Measurements from ENCODE around the gene ZNF254. TPM values are rescaled to one million over a fixed set of nuclear protein-coding genes. Genes with fewer than 3 reads are reported as not detected.
"Not testable (repeated sequence)": the region's sequence is repeated elsewhere in the genome, so short reads cannot be mapped to it uniquely, and the experiment has no call there.

Gene ZNF254
- total RNA-seq, 2 donors from 2014 or later: 10.7 to 14.0 TPM

GRCh38 chr19:24064175-24064574 is 22.8 kb upstream of the ZNF254 start:
- Mint-ChIP-seq H3K27ac (peak overlapping the region in 1 of 2 donors; percentile 83), H3K9me3 (no peaks in the 10 kb centered on the region), H3K36me3 (peaks cover 47 to 62% of the 10 kb centered on the region in 2 donors)
- no peak for ATAC-seq
- DNase-seq (ENCODE audit: low spot score in 2 of 2): no peak

- ATAC-seq: no peak
- Mint-ChIP-seq H3K36me3 (peaks cover 44 to 57% of the 10 kb centered on the region in 2 donors), H3K27ac (no peak overlapping the region), H3K9me3 (no peaks in the 10 kb centered on the region)
- no peak for DNase-seq (ENCODE audit: low spot score in 2 of 2)
Observed at GRCh38 chr19:24065243-24065642, 21.7 kb upstream of the ZNF254 start.

- Mint-ChIP-seq H3K9me3 (no peaks in the 10 kb centered on the region), H3K36me3 (peaks cover 36 to 49% of the 10 kb centered on the region in 2 donors), H3K27ac (no peak overlapping the region)
- DNase-seq (ENCODE audit: low spot score in 2 of 2): no peak
- no peak for ATAC-seq
Observed at GRCh38 chr19:24065865-24066604, 21.0 kb upstream of the ZNF254 start.

- ATAC-seq: peak; percentile 13 to 39
- peaks cover 64 to 66% of the 10 kb centered on the region in 2 donors for H3K36me3 Mint-ChIP-seq
- DNase-seq (ENCODE audit: low spot score in 2 of 2): no peak
- peak overlapping the region in 1 of 2 donors; percentile 29 for H3K27ac Mint-ChIP-seq
- H3K9me3 Mint-ChIP-seq: peaks cover 3 to 12% of the 10 kb centered on the region in 2 donors
Observed at GRCh38 chr19:24069905-24070657, 16.9 kb upstream of the ZNF254 start.

GRCh38 chr19:24071078-24071477 is 15.9 kb upstream of the ZNF254 start:
- Mint-ChIP-seq H3K9me3 (peaks cover 6 to 19% of the 10 kb centered on the region in 2 donors), H3K36me3 (peaks cover 66 to 67% of the 10 kb centered on the region in 2 donors), H3K27ac (no peak overlapping the region)
- no peak for ATAC-seq
- no peak for DNase-seq (ENCODE audit: low spot score in 2 of 2)

GRCh38 chr19:24072720-24073119 is 14.3 kb upstream of the ZNF254 start:
- DNase-seq (ENCODE audit: low spot score in 2 of 2) (no peak), ATAC-seq (peak; percentile 57 to 61)
- H3K9me3 Mint-ChIP-seq: peaks cover 6 to 23% of the 10 kb centered on the region in 2 donors
- peaks cover 58 to 68% of the 10 kb centered on the region in 2 donors for H3K36me3 Mint-ChIP-seq
- H3K27ac Mint-ChIP-seq: peak overlapping the region; percentile 37 to 66

GRCh38 chr19:24073807-24074206 is 13.2 kb upstream of the ZNF254 start:
- Mint-ChIP-seq H3K36me3 (peaks cover 52 to 67% of the 10 kb centered on the region in 2 donors), H3K27ac (peak overlapping the region in 1 of 2 donors; percentile 37), H3K9me3 (peaks cover 6 to 23% of the 10 kb centered on the region in 2 donors)
- no peak for DNase-seq (ENCODE audit: low spot score in 2 of 2)
- peak in 1 of 2 donors; percentile 67 for ATAC-seq

- Mint-ChIP-seq H3K27ac (peak overlapping the region; percentile 37 to 86), H3K36me3 (peaks cover 57 to 63% of the 10 kb centered on the region in 2 donors), H3K9me3 (peaks cover 6 to 23% of the 10 kb centered on the region in 2 donors)
- no peak for DNase-seq (ENCODE audit: low spot score in 2 of 2)
- peak; percentile 54 to 67 for ATAC-seq
Observed at GRCh38 chr19:24074720-24075454, 12.1 kb upstream of the ZNF254 start.

GRCh38 chr19:24075530-24075929 is 11.5 kb upstream of the ZNF254 start:
- Mint-ChIP-seq H3K9me3 (peaks cover 6 to 23% of the 10 kb centered on the region in 2 donors), H3K36me3 (peaks cover 55 to 59% of the 10 kb centered on the region in 2 donors)
- DNase-seq (ENCODE audit: low spot score in 2 of 2); ATAC-seq; H3K27ac Mint-ChIP-seq: not testable (repeated sequence)

GRCh38 chr19:24078680-24079079 is 8.3 kb upstream of the ZNF254 start:
- Mint-ChIP-seq H3K9me3 (peaks cover 6 to 15% of the 10 kb centered on the region in 2 donors), H3K36me3 (peaks cover 41 to 51% of the 10 kb centered on the region in 2 donors), H3K27ac (no peak overlapping the region)
- ATAC-seq: no peak
- no peak for DNase-seq (ENCODE audit: low spot score in 2 of 2)

- DNase-seq (ENCODE audit: low spot score in 2 of 2) (no peak), ATAC-seq (no peak)
- no peak overlapping the region for H3K27ac Mint-ChIP-seq
- peaks cover 18 to 27% of the 10 kb centered on the region in 2 donors for H3K36me3 Mint-ChIP-seq
- H3K9me3 Mint-ChIP-seq: peaks cover 0 to 4% of the 10 kb centered on the region in 2 donors
Observed at GRCh38 chr19:24081056-24081455, 5.9 kb upstream of the ZNF254 start.

- H3K36me3 Mint-ChIP-seq: peaks cover 42 to 72% of the 10 kb centered on the region in 2 donors
- DNase-seq (ENCODE audit: low spot score in 2 of 2) (no peak), ATAC-seq (no peak)
- no peak overlapping the region for H3K27ac Mint-ChIP-seq
- H3K9me3 Mint-ChIP-seq: peaks cover 11 to 20% of the 10 kb centered on the region in 2 donors
Observed at GRCh38 chr19:24098359-24098758, 11.4 kb downstream of the ZNF254 start.

- ATAC-seq (peak; percentile 43 to 69), DNase-seq (ENCODE audit: low spot score in 2 of 2) (no peak)
- Mint-ChIP-seq H3K27ac (no peak overlapping the region), H3K9me3 (peaks cover 7 to 28% of the 10 kb centered on the region in 2 donors), H3K36me3 (peaks cover 46 to 74% of the 10 kb centered on the region in 2 donors)
Observed at GRCh38 chr19:24099829-24100228, 12.8 kb downstream of the ZNF254 start.

GRCh38 chr19:24100597-24100996 is 13.6 kb downstream of the ZNF254 start:
- peaks cover 46 to 74% of the 10 kb centered on the region in 2 donors for H3K36me3 Mint-ChIP-seq
- peaks cover 7 to 28% of the 10 kb centered on the region in 2 donors for H3K9me3 Mint-ChIP-seq
- not testable (repeated sequence) for ATAC-seq; DNase-seq (ENCODE audit: low spot score in 2 of 2)
- H3K27ac Mint-ChIP-seq: peak overlapping the region in 1 of 2 donors; percentile 29

- Mint-ChIP-seq H3K9me3 (peaks cover 6 to 22% of the 10 kb centered on the region in 2 donors), H3K36me3 (peaks cover 49 to 74% of the 10 kb centered on the region in 2 donors), H3K27ac (no peak overlapping the region)
- DNase-seq (ENCODE audit: low spot score in 2 of 2): no peak
- ATAC-seq: no peak
Observed at GRCh38 chr19:24101459-24102115, 14.6 kb downstream of the ZNF254 start.

- no peak for ATAC-seq
- Mint-ChIP-seq H3K27ac (no peak overlapping the region), H3K36me3 (peaks cover 64 to 78% of the 10 kb centered on the region in 2 donors), H3K9me3 (peaks cover 32 to 35% of the 10 kb centered on the region in 2 donors)
- DNase-seq (ENCODE audit: low spot score in 2 of 2): no peak
Observed at GRCh38 chr19:24127601-24128000, 40.6 kb downstream of the ZNF254 start.

Data from activated naive CD4-positive, alpha-beta T cell treated with anti-CD3 and anti-CD28 coated beads, Interleukin-2, amount 50 U/mL, for 72 hours (primary cell).